Myocyte (in vitro differentiated cells): ENCODE results near the gene SPI1. TPM values are rescaled to one million over a fixed set of nuclear protein-coding genes. Genes with fewer than 3 reads are reported as not detected.
A peak's percentile ranks its signal among the peaks of the same experiment; 100 is the strongest.

Experiments
- DNase-seq: peaks from one replicate; pipeline ENCODE4 v3.0.0-alpha.2; 2012; ENCODE audit warnings: low read depth
- polyA plus RNA-seq: library from polyadenylated mRNA; unstranded; fragments of >200 nt; gene quantifications from one replicate; pipeline ENCODE4 v1.2.1, GENCODE V29; 2012; ENCODE audit warnings: missing spikeins
- total RNA-seq: library from RNA; depleted of rRNA; stranded (reverse); fragments of >200 nt; gene quantifications from 2 replicates; pipeline ENCODE4 v1.2.3, GENCODE V29; 2014

SPI1 gene
- total RNA-seq: not detected in 2 replicates
- not detected for polyA plus RNA-seq

GRCh38 chr11:47378010-47378835 lies at the start of gene SPI1:
SPI1 (minus strand) TSS chr11:47378547; CDS start chr11:47378353, 194 bp downstream.
- no peak for DNase-seq

- peak; percentile 98 for DNase-seq
Measured at GRCh38 chr11:47426062-47426956, 48.0 kb upstream of the SPI1 start, which contains the start of gene PSMC3. PSMC3 (minus strand) TSS chr11:47426439; CDS start chr11:47426279, 160 bp downstream.

GRCh38 chr11:47425611-47426010 lies 47.3 kb upstream of the SPI1 start:
- no peak for DNase-seq

GRCh38 chr11:47418454-47419259 lies 40.3 kb upstream of the SPI1 start:
- no peak for DNase-seq

GRCh38 chr11:47417712-47418111 lies 39.4 kb upstream of the SPI1 start:
- DNase-seq: no peak

- peak; percentile 96 for DNase-seq
Measured at GRCh38 chr11:47415949-47416472, 37.7 kb upstream of the SPI1 start.

- peak; percentile 61 for DNase-seq
Measured at GRCh38 chr11:47415091-47415854, 36.9 kb upstream of the SPI1 start.

- DNase-seq: no peak
Measured at GRCh38 chr11:47414685-47415070, 36.3 kb upstream of the SPI1 start.

- DNase-seq: peak; percentile 87
Measured at GRCh38 chr11:47413908-47414684, 35.7 kb upstream of the SPI1 start.

- DNase-seq: no peak
Measured at GRCh38 chr11:47413351-47413750, 35.0 kb upstream of the SPI1 start.

GRCh38 chr11:47411884-47412746 lies 33.8 kb upstream of the SPI1 start:
- DNase-seq: peak; percentile 79

- DNase-seq: no peak
Measured at GRCh38 chr11:47410370-47411264, 32.3 kb upstream of the SPI1 start.

- no peak for DNase-seq
Measured at GRCh38 chr11:47409440-47410369, 31.4 kb upstream of the SPI1 start.

GRCh38 chr11:47408598-47409439 lies 30.5 kb upstream of the SPI1 start:
- DNase-seq: peak; percentile 78
